Measurements from ENCODE around the gene SLFN11. TPM values are rescaled to one million over a fixed set of nuclear protein-coding genes. Genes with fewer than 3 reads are reported as not detected.

The SLFN11 gene
- total RNA-seq, 1 experiment from 2014 or later, result 0.90 TPM

GRCh38 chr17:35376245-35376644 lies 2.8 kb upstream of the SLFN11 start:
- WGBS (ENCODE audit: extremely low coverage, insufficient read length, low lambda C conversion rate), result no CpG with 5 or more reads among the region's 1 CpG
- H3K27ac Mint-ChIP-seq, result no peak overlapping the region

More at GRCh38 chr17:35376245-35376644, 2.8 kb upstream of the SLFN11 start:
- no peaks in the 10 kb centered on the region; a peak in 2 of 7 replicates for H3K36me3 Mint-ChIP-seq (ENCODE audit: insufficient read depth in 1 of 3, low read depth in 3 of 3)
- TF ChIP-seq CTCF (conservative IDR thresholded peaks at IDR 0.05), result no peak
- Histone ChIP-seq H2BK15ac (ENCODE audit: low read depth, low read length) (no peak overlapping the region), H3T11ph (ENCODE audit: low read length) (no peak overlapping the region), H3K79me2 (ENCODE audit: insufficient read depth, low read length) (no peaks in the 10 kb centered on the region), H2AK5ac (ENCODE audit: insufficient read length, low read length) (no peak overlapping the region), H4K20me1 (ENCODE audit: control insufficient read depth, insufficient read depth, insufficient read length) (no peaks in the 10 kb centered on the region), H3K14ac (ENCODE audit: insufficient read depth, low read length) (no peak overlapping the region), H2BK12ac (ENCODE audit: insufficient read length, low read depth, low read length) (no peak overlapping the region), H2BK120ac (ENCODE audit: low read depth, low read length, poor library complexity, severe bottlenecking) (no peak overlapping the region), H3K79me1 (ENCODE audit: insufficient read depth, low read depth, low read length, poor library complexity, severe bottlenecking) (no peaks in the 10 kb centered on the region), H3K4me1 (ENCODE audit: insufficient read depth, low read length) (no peaks in the 10 kb centered on the region), H3K23ac (ENCODE audit: insufficient read length, low read depth, low read length) (no peak overlapping the region), H2BK5ac (ENCODE audit: insufficient read length, low read length) (no peak overlapping the region), H4K91ac (ENCODE audit: insufficient read length, low read depth, low read length) (no peak overlapping the region), H3K9me3 (ENCODE audit: control insufficient read depth, low read depth, low read length) (no peaks in the 10 kb centered on the region), H2AFZ (ENCODE audit: low read length) (no peak overlapping the region), H3K27ac (ENCODE audit: insufficient read length, low read depth, low read length) (no peak overlapping the region), H4K8ac (replicated peaks; ENCODE audit: insufficient read length, low read depth, low read length) (no peak overlapping the region), H2BK20ac (ENCODE audit: low read depth, low read length, poor library complexity, severe bottlenecking) (no peak overlapping the region), H4K5ac (ENCODE audit: insufficient read length, low read depth, low read length) (no peak overlapping the region), H3K27me3 (ENCODE audit: insufficient read depth, low read length) (peaks cover 37% of the 10 kb centered on the region), H3K56ac (ENCODE audit: insufficient read length, low read depth, low read length) (no peak overlapping the region), H3K4ac (ENCODE audit: low read depth, low read length) (no peak overlapping the region), H3K23me2 (ENCODE audit: insufficient read length, low read depth, low read length, poor library complexity, severe bottlenecking) (peaks cover 11% of the 10 kb centered on the region), H3K4me2 (ENCODE audit: insufficient read depth, insufficient read length, low read length) (no peak overlapping the region), H3K18ac (ENCODE audit: insufficient read length, low read depth, low read length) (no peak overlapping the region), H3K9ac (ENCODE audit: extremely low read depth, insufficient read length, low read length) (no peak overlapping the region)
- peaks cover 69% of the 10 kb centered on the region for H3K27me3 Mint-ChIP-seq (ENCODE audit: low read depth)
- H3K9me3 Mint-ChIP-seq, result peaks cover 0 to 6% of the 10 kb centered on the region in 2 experiments; a peak in 4 of 5 replicates
- H3K4me3 Mint-ChIP-seq, result no peak overlapping the region
- H3K4me1 Mint-ChIP-seq, result peaks cover 6 to 11% of the 10 kb centered on the region in 2 experiments
- DNase-seq, result no peak

Data from H9 (cell line).